PFSK-1 (cell line): ENCODE measurements around the gene CORT.

ENCODE experiments used
- POLR2AphosphoS5 ChIP-seq: IDR thresholded peaks from 2 replicates; pipeline ENCODE4 v1.6.1; 2012; ENCODE audit warnings: low read depth, mild to moderate bottlenecking, control low read depth, low read length, moderate library complexity
- REST ChIP-seq, 2 experiments: IDR thresholded peaks; 2 replicates each; pipeline versions ENCODE4 v1.6.1 to v1.8.0; 2011 to 2012; ENCODE audit warnings: low read depth in 2 of 2, low read length in 2 of 2, control low read depth in 1 of 2, inconsistent platforms in 1 of 2, mild to moderate bottlenecking in 1 of 2, moderate library complexity in 1 of 2; ENCODE audit not compliant: insufficient read depth in 1 of 2
- TAF1 ChIP-seq: IDR thresholded peaks from 2 replicates; pipeline ENCODE4 v1.6.1; 2012; ENCODE audit warnings: low read length, control low read depth, borderline replicate concordance; ENCODE audit not compliant: insufficient read depth

DNA sequence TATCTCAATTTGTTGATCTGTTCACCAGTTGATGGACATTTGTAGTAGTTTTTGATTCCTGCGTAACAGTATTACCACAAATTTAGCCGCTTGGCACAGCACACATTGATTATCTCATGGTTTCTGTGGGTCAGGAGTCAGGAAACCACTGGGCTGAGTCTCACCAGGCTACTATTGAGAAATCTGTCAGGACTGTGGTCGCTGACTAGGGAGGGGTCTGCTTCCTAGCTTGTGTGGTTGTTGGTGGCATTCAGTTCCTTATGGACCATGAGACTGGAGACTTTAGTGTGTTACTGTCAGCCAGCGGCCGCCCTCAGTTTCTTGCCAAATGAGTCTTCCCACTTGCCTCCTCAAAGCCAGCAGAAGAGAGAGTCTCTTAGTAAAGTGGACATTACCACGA is 34.7 kb downstream of the CORT start:
- TF ChIP-seq POLR2AphosphoS5, result no peak
- no peak for TF ChIP-seq TAF1
- TF ChIP-seq REST (IDR thresholded peaks at IDR 0.05; ENCODE audit: insufficient read depth in 1 of 2, low read depth in 2 of 2, low read length in 2 of 2), result no peak
